ENCODE measurements around the gene KRT79.

KRT79 gene

DNA sequence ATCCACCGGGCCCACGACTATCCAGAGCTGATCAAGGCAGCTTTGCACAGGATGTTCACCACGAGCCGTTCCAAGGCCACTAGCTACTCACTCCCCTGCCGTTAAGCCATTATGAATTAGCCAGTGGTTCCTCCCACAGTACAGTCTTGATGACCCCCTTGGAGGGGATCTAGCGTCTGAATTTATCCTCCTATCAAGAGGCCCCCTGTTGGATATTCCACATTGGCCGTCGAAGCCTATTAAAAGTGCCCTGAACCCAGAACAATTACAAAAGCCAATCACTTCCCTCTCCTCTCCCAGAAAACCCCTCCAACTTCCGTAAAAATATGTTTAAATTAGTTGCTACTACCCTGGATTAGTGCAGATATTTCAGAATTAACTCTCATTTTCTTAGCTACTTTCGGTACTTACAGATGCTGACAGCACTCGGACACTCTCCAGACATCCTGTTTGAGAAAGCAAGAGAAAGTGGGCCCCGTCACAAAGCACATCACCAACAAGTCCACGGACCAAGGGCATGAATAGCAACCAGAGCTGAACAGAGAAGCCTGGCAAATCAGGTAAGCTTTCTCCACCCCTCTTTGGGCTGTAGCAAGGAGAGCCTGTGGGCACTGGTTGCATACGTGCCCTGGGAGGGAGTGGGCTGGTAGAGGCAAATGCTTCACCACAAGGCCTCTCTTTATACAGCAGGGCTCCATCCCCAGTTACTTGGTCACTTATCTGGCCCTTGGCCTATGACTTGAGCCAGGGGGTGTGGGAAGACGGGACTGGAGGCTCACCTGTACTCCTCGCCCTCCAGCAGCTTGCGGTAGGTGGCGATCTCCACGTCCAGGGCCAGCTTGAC is 43.5 kb downstream of the KRT79 start:
- Histone ChIP-seq H3K4me3 (ENCODE audit: insufficient read length, low read depth) (no peak overlapping the region), H3K27me3 (ENCODE audit: insufficient read depth, insufficient read length) (peaks cover 4% of the 10 kb centered on the region), H3K9ac (ENCODE audit: insufficient read length, low read depth) (no peak overlapping the region), H3K36me3 (ENCODE audit: insufficient read depth, insufficient read length, low read length) (no peaks in the 10 kb centered on the region), H3K9me3 (ENCODE audit: insufficient read depth, low read length) (no peaks in the 10 kb centered on the region), H3K4me1 (ENCODE audit: insufficient read depth, insufficient read length) (peaks cover 9% of the 10 kb centered on the region)
- no peak for DNase-seq (ENCODE audit: low read depth, low spot score)
- TF ChIP-seq YY1 (IDR thresholded peaks at IDR 0.05; ENCODE audit: insufficient read depth, insufficient read length) (no peak), SUZ12 (IDR thresholded peaks at IDR 0.05; ENCODE audit: extremely low read depth, insufficient read depth, insufficient read length) (no peak), ZNF274 (IDR thresholded peaks at IDR 0.05; ENCODE audit: low read depth, low read length) (no peak)

DNA sequence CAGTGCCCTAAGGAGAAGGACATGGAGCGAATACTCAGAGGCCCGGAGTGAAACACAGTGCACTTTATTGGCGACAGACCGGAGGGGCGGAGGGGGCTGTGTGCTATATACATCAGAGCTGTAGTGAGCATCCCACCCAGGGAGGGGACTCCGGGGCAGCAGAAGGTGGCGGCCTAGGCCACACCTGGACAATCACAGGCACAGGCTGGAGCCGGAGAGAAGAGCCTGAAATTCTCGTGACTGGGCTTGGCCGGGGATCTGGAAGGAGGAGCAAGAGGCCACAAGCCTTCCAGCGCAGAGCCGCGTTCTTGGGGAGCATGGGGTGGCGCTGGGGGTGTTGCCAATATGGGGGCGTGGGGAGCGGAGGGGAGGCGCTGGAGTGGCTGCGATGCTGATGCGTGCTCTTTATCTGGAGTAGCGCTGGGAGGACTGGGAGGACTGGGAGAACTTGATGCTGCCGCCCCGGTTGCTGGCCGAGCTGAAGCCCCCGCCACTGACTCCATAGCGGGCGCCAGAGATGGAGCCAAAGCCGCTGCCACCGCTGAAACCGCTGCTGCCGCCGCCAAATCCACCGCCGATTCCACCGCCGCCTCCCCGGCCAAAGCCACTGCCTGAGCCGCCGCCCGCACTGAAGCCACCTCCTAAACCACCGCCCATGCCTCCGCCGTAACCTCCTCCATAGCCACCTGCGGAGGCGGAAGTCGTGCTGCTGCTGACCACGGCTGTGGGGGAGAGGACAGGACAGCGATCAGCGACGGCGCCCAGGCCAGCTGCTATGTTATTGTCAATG is 44.3 kb downstream of the KRT79 start:
- TF ChIP-seq ZNF274 (IDR thresholded peaks at IDR 0.05; ENCODE audit: low read depth, low read length): no peak
- no peak for TF ChIP-seq YY1 (IDR thresholded peaks at IDR 0.05; ENCODE audit: insufficient read depth, insufficient read length)
- TF ChIP-seq SUZ12 (IDR thresholded peaks at IDR 0.05; ENCODE audit: extremely low read depth, insufficient read depth, insufficient read length): no peak
- peaks cover 4% of the 10 kb centered on the region for H3K27me3 ChIP-seq (ENCODE audit: insufficient read depth, insufficient read length)
- H3K36me3 ChIP-seq (ENCODE audit: insufficient read depth, insufficient read length, low read length): no peaks in the 10 kb centered on the region
- H3K9me3 ChIP-seq (ENCODE audit: insufficient read depth, low read length): no peaks in the 10 kb centered on the region
- H3K9ac ChIP-seq (ENCODE audit: insufficient read length, low read depth): no peak overlapping the region
- H3K4me3 ChIP-seq (ENCODE audit: insufficient read length, low read depth): no peak overlapping the region
- H3K4me1 ChIP-seq (ENCODE audit: insufficient read depth, insufficient read length): peaks cover 6% of the 10 kb centered on the region
- DNase-seq (ENCODE audit: low read depth, low spot score): no peak

DNA sequence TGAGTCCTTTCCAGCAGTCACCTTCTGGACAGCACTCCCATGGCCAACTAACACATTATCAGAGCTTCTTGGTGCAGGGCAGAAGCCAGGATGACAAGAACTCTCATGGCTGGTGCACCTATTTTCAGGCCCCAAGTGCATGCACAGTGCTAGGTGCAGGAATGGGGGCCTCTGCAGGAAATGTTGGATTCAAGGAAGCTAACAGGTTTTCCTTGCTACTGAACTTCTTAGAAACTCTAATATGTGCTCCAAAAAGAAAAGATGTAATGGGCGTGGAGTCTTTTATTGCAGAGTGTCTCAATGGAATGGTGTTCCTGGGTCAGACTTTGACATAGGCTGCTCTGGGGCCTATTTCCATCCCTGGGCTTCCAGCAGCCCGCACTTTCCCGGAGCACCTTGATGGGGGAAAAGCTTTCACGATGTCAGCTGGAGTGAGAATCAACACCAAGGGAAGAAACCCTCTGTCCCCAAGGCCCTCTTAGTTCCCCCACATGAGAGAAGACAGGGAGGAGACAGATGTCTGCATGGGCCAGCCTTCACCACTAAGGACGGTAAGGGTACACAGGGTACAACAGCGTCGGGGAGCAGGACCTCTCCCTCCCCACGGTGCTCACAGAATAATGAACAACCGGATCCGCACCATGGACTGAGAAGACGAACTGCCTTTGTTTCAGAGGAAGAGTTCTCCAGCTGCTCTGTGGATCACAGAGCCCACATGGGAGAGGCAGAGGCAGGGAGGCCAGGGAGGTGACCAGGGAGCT is 45.1 kb downstream of the KRT79 start:
- Histone ChIP-seq H3K36me3 (ENCODE audit: insufficient read depth, insufficient read length, low read length) (no peaks in the 10 kb centered on the region), H3K4me3 (ENCODE audit: insufficient read length, low read depth) (no peak overlapping the region), H3K27me3 (ENCODE audit: insufficient read depth, insufficient read length) (peaks cover 4% of the 10 kb centered on the region), H3K9me3 (ENCODE audit: insufficient read depth, low read length) (no peaks in the 10 kb centered on the region), H3K9ac (ENCODE audit: insufficient read length, low read depth) (no peak overlapping the region), H3K4me1 (ENCODE audit: insufficient read depth, insufficient read length) (peaks cover 4% of the 10 kb centered on the region)
- no peak for DNase-seq (ENCODE audit: low read depth, low spot score)
- TF ChIP-seq YY1 (IDR thresholded peaks at IDR 0.05; ENCODE audit: insufficient read depth, insufficient read length) (no peak), SUZ12 (IDR thresholded peaks at IDR 0.05; ENCODE audit: extremely low read depth, insufficient read depth, insufficient read length) (no peak), ZNF274 (IDR thresholded peaks at IDR 0.05; ENCODE audit: low read depth, low read length) (no peak)

DNA sequence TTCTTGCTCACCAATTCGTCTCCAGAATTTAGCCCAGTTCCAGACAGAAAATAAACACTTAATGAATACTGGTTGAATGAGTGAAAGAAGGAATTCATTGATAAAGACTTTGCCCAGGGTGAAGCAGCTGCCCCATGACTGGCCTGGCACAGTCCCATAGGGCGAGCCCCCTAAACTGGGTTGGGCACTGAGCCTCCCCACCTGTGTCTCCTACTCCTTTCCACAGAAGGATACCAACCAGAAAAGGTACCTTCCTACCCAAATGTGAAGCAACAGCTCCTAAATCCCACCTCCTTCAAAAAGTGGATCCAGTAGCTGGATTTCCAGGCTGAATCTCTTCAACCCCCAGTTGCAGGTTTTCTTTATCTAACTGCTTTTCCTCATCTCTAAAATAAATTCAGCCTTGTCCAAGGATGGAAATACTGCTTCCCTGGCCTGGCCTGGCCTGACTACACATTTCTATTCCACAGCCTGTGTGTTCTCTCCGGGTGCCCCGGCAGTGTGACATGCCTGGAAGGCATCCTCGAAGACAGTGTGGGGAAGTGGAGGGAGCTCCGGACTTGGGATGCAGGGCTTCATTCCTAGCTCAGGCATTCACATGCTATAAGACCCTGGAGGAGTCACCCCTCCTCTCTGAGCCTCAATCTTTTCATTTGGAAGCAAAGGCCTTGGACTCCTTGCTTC is 45.8 kb downstream of the KRT79 start:
- no peak overlapping the region for H3K9ac ChIP-seq (ENCODE audit: insufficient read length, low read depth)
- no peak overlapping the region for H3K4me3 ChIP-seq (ENCODE audit: insufficient read length, low read depth)
- peaks cover 4% of the 10 kb centered on the region for H3K27me3 ChIP-seq (ENCODE audit: insufficient read depth, insufficient read length)
- H3K4me1 ChIP-seq (ENCODE audit: insufficient read depth, insufficient read length): peaks cover 3% of the 10 kb centered on the region
- no peak for TF ChIP-seq SUZ12 (IDR thresholded peaks at IDR 0.05; ENCODE audit: extremely low read depth, insufficient read depth, insufficient read length)
- no peaks in the 10 kb centered on the region for H3K36me3 ChIP-seq (ENCODE audit: insufficient read depth, insufficient read length, low read length)
- no peaks in the 10 kb centered on the region for H3K9me3 ChIP-seq (ENCODE audit: insufficient read depth, low read length)
- DNase-seq (ENCODE audit: low read depth, low spot score): no peak

DNA sequence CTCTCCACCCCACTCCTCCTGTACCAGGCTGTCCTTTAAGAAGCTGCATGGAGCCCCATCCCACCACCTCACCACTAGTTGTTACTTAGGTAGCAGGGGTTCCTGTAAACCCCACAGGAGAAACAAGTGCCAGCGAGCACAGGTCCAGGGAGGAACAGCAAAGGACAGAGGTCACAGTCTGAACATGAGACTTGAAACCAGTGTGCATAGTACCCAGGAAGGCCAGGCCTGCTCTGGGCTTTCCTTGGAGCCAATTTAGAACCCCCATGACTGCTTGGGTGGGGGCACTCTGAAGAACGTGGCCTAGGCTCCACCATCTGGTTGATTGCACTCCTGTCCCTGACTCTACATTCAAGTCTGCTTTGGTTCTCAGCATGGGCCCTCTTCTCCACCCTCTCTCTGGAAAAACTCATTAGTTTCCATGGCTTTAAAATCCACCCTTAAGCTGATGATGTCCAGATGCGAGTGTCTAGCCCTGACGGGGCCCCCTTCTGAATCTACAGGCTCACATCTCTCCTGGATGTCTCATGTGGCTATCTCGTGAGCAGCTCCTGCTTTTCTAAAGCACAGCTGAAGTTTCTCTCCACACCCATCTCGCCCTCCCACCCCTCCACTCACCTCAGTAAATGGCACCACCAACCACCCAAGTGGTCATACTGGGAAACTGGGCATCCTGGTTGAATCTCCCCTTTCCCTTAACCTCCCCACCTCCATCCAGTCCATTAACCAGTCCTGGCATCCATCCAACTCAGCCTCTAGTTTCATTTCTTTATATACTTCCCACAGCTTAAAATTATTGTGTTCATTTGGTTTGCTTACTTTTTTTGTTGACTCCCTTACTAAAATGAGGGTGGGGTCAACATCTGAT is 46.6 kb downstream of the KRT79 start:
- H3K4me3 ChIP-seq (ENCODE audit: insufficient read length, low read depth): no peak overlapping the region
- TF ChIP-seq ZNF274 (IDR thresholded peaks at IDR 0.05; ENCODE audit: low read depth, low read length) (no peak), SUZ12 (IDR thresholded peaks at IDR 0.05; ENCODE audit: extremely low read depth, insufficient read depth, insufficient read length) (no peak), YY1 (IDR thresholded peaks at IDR 0.05; ENCODE audit: insufficient read depth, insufficient read length) (no peak)
- no peak overlapping the region for H3K9ac ChIP-seq (ENCODE audit: insufficient read length, low read depth)
- H3K4me1 ChIP-seq (ENCODE audit: insufficient read depth, insufficient read length): peaks cover 3% of the 10 kb centered on the region
- H3K27me3 ChIP-seq (ENCODE audit: insufficient read depth, insufficient read length): peaks cover 4% of the 10 kb centered on the region
- no peaks in the 10 kb centered on the region for H3K36me3 ChIP-seq (ENCODE audit: insufficient read depth, insufficient read length, low read length)
- H3K9me3 ChIP-seq (ENCODE audit: insufficient read depth, low read length): no peaks in the 10 kb centered on the region
- no peak for DNase-seq (ENCODE audit: low read depth, low spot score)

DNA sequence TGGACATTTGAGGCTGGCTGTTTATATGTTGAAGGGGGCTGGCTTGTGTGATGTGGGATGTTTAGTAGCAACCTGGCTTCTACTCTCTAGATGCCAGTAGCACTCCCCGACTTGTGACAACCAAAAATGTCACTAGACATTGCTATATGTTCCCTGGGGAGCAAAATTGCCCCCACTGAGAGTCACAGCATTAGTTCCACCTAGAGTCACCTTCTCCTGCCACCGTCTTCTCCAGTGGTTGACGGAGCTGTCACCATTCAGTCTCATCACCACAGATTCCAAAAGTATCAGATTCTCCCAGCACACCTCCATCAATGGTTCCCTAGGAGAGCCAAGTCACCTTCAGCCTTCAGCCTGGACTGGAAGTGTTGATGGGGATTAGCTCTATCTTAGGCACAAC is 49.2 kb downstream of the KRT79 start:
- peaks cover 4% of the 10 kb centered on the region for H3K27me3 ChIP-seq (ENCODE audit: insufficient read depth, insufficient read length)
- no peak for TF ChIP-seq ZNF274 (IDR thresholded peaks at IDR 0.05; ENCODE audit: low read depth, low read length)
- TF ChIP-seq YY1 (IDR thresholded peaks at IDR 0.05; ENCODE audit: insufficient read depth, insufficient read length): no peak
- TF ChIP-seq SUZ12 (IDR thresholded peaks at IDR 0.05; ENCODE audit: extremely low read depth, insufficient read depth, insufficient read length): no peak

More for the DNA sequence above, 49.2 kb downstream of the KRT79 start:
- DNase-seq (ENCODE audit: low read depth, low spot score): no peak
- Histone ChIP-seq H3K9me3 (ENCODE audit: insufficient read depth, low read length) (no peaks in the 10 kb centered on the region), H3K9ac (ENCODE audit: insufficient read length, low read depth) (no peak overlapping the region), H3K36me3 (ENCODE audit: insufficient read depth, insufficient read length, low read length) (no peaks in the 10 kb centered on the region), H3K4me3 (ENCODE audit: insufficient read length, low read depth) (no peak overlapping the region), H3K4me1 (ENCODE audit: insufficient read depth, insufficient read length) (no peaks in the 10 kb centered on the region)
